IgD-negative memory B cell (primary cell): ENCODE measurements around the gene ACBD6. TPM values are rescaled to one million over a fixed set of nuclear protein-coding genes. Genes with fewer than 3 reads are reported as not detected.

Experiments
- H3K27ac Mint-ChIP-seq, 3 donors: one replicate each; pipeline ENCODE4 v1.8.0; 2020 to 2022; ENCODE audit warnings: mild to moderate bottlenecking in 3 of 3, mixed read lengths in 3 of 3, moderate library complexity in 1 of 3
- H3K27me3 Mint-ChIP-seq: one replicate; pipeline ENCODE4 v1.8.0; 2021; ENCODE audit warnings: mixed read lengths
- H3K36me3 Mint-ChIP-seq: one replicate; pipeline ENCODE4 v1.8.0; 2020; ENCODE audit warnings: mild to moderate bottlenecking, mixed read lengths
- H3K4me1 Mint-ChIP-seq, 3 donors: one replicate each; pipeline ENCODE4 v1.8.0; 2020 to 2022; ENCODE audit warnings: mixed read lengths in 3 of 3, mild to moderate bottlenecking in 1 of 3
- H3K4me3 Mint-ChIP-seq, 4 donors: one replicate each; pipeline ENCODE4 v1.8.0; 2020 to 2022; ENCODE audit warnings: mild to moderate bottlenecking in 4 of 4, mixed read lengths in 4 of 4, moderate library complexity in 3 of 4
- H3K9me3 Mint-ChIP-seq, 3 donors: one replicate each; pipeline ENCODE4 v1.8.0; 2020 to 2021; ENCODE audit warnings: mixed read lengths in 3 of 3, mild to moderate bottlenecking in 1 of 3
- polyA plus RNA-seq: library from polyadenylated mRNA; unstranded; fragments of 300-500 nt; fragmentation: Illumina TruSeq; gene quantifications from one replicate; pipeline ENCODE4 v1.2.3, GENCODE V29; 2021

The ACBD6 gene
- polyA plus RNA-seq, 1 donor from 2014 or later: 41.5 TPM

- no peaks in the 10 kb centered on the region for H3K36me3 Mint-ChIP-seq
- no peak overlapping the region for H3K4me3 Mint-ChIP-seq
- no peaks in the 10 kb centered on the region for H3K9me3 Mint-ChIP-seq
- H3K4me1 Mint-ChIP-seq: peaks cover 0 to 4% (median 0%) of the 10 kb centered on the region in 3 donors
- peaks cover 29% of the 10 kb centered on the region for H3K27me3 Mint-ChIP-seq
- no peak overlapping the region for H3K27ac Mint-ChIP-seq
Observed at GRCh38 chr1:180256341-180257027, 245.9 kb downstream of the ACBD6 start.

- H3K4me3 Mint-ChIP-seq: no peak overlapping the region
- H3K27me3 Mint-ChIP-seq: peaks cover 35% of the 10 kb centered on the region
- H3K36me3 Mint-ChIP-seq: no peaks in the 10 kb centered on the region
- peaks cover 0 to 4% (median 0%) of the 10 kb centered on the region in 3 donors for H3K4me1 Mint-ChIP-seq
- H3K9me3 Mint-ChIP-seq: no peaks in the 10 kb centered on the region
- H3K27ac Mint-ChIP-seq: peak overlapping the region in 1 of 3 donors; percentile 57
Observed at GRCh38 chr1:180255536-180256340, 246.6 kb downstream of the ACBD6 start.

GRCh38 chr1:180254854-180255253 is 247.5 kb downstream of the ACBD6 start:
- no peak overlapping the region for H3K27ac Mint-ChIP-seq
- no peak overlapping the region for H3K4me3 Mint-ChIP-seq
- H3K9me3 Mint-ChIP-seq: no peaks in the 10 kb centered on the region
- peaks cover 0 to 4% (median 0%) of the 10 kb centered on the region in 3 donors for H3K4me1 Mint-ChIP-seq
- H3K36me3 Mint-ChIP-seq: no peaks in the 10 kb centered on the region
- H3K27me3 Mint-ChIP-seq: peaks cover 35% of the 10 kb centered on the region

GRCh38 chr1:180254496-180254819 is 247.9 kb downstream of the ACBD6 start:
- peaks cover 0 to 4% (median 0%) of the 10 kb centered on the region in 3 donors for H3K4me1 Mint-ChIP-seq
- H3K27me3 Mint-ChIP-seq: peaks cover 35% of the 10 kb centered on the region
- no peak overlapping the region for H3K4me3 Mint-ChIP-seq
- H3K36me3 Mint-ChIP-seq: no peaks in the 10 kb centered on the region
- H3K27ac Mint-ChIP-seq: no peak overlapping the region
- H3K9me3 Mint-ChIP-seq: no peaks in the 10 kb centered on the region

GRCh38 chr1:180253585-180254495 is 248.5 kb downstream of the ACBD6 start:
- Mint-ChIP-seq H3K36me3 (no peaks in the 10 kb centered on the region), H3K27ac (no peak overlapping the region), H3K4me1 (peaks cover 0 to 4% (median 0%) of the 10 kb centered on the region in 3 donors), H3K9me3 (no peaks in the 10 kb centered on the region), H3K27me3 (peaks cover 37% of the 10 kb centered on the region), H3K4me3 (no peak overlapping the region)

- no peaks in the 10 kb centered on the region for H3K36me3 Mint-ChIP-seq
- peak overlapping the region in 1 of 3 donors; percentile 1 for H3K27ac Mint-ChIP-seq
- peak overlapping the region in 1 of 4 donors; percentile 2 for H3K4me3 Mint-ChIP-seq
- H3K9me3 Mint-ChIP-seq: no peaks in the 10 kb centered on the region
- peaks cover 0 to 4% (median 0%) of the 10 kb centered on the region in 3 donors for H3K4me1 Mint-ChIP-seq
- H3K27me3 Mint-ChIP-seq: peaks cover 35% of the 10 kb centered on the region
Observed at GRCh38 chr1:180252638-180253536, 249.5 kb downstream of the ACBD6 start.

DNA sequence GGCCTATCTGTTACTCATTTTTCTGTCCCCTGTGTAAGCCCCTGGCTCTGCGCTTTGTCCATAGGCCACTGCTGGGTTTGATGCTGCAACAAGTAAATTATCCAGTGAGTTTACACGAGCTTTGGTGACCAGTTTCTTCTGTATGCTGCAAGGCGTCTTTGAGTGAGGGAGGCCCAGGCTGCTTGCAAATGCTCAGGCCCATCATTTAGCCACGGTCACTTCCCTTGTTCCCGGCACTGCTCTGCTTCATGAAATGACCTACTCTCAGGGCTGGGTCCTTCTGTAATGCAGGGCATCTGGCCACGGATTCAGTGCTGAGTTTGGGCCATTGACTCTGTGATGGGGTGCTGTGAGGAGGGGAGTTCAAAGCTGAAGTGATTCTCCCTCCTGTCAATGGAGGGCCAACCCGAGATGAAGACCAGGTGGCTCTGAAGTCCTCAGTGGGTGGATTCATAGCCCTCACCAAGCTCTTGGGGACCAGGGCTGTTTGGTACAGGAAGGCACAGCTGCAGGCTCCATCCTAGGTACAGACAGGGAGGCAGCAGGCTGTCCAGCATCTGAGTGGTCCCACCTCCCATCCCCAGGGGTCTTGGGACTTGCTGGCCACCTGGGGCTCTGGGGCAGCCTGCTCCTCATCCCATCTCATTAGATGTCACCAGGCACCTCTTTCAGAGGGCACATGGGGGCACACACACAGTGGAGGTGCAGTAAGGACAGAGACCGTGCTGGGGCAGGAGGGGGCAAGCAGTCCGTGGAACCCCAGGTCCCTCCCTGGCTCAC is 250.7 kb downstream of the ACBD6 start:
- no peaks in the 10 kb centered on the region for H3K36me3 Mint-ChIP-seq
- no peaks in the 10 kb centered on the region for H3K9me3 Mint-ChIP-seq
- peaks cover 0 to 4% (median 0%) of the 10 kb centered on the region in 3 donors for H3K4me1 Mint-ChIP-seq
- no peak overlapping the region for H3K27ac Mint-ChIP-seq
- H3K4me3 Mint-ChIP-seq: no peak overlapping the region
- peaks cover 32% of the 10 kb centered on the region for H3K27me3 Mint-ChIP-seq

- Mint-ChIP-seq H3K4me3 (no peak overlapping the region), H3K27ac (no peak overlapping the region)
Observed at GRCh38 chr1:180250883-180251509, 251.4 kb downstream of the ACBD6 start.

DNA sequence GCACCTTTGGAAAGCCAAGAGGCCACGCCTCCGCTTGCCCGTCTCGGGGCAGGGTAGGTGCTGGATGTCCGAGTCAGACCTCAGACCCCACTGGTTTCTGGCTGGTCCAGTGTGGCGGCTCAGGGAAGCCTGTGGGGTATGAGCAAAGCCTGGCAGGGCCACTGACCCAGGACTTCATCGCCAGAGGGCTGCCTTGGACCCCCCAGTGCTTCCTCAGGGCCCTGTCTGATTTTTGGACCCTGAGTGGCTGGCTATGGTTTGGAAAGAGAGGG is 251.9 kb downstream of the ACBD6 start:
- H3K36me3 Mint-ChIP-seq: no peaks in the 10 kb centered on the region
- no peak overlapping the region for H3K4me3 Mint-ChIP-seq

More at GRCh38 chr1:180250883-180251509, 251.4 kb downstream of the ACBD6 start:
- H3K4me1 Mint-ChIP-seq: peaks cover 0 to 4% (median 0%) of the 10 kb centered on the region in 3 donors
- peaks cover 25% of the 10 kb centered on the region for H3K27me3 Mint-ChIP-seq
- H3K9me3 Mint-ChIP-seq: no peaks in the 10 kb centered on the region
- no peaks in the 10 kb centered on the region for H3K36me3 Mint-ChIP-seq

GRCh38 chr1:180249725-180250498 is 252.5 kb downstream of the ACBD6 start:
- Mint-ChIP-seq H3K4me3 (no peak overlapping the region), H3K36me3 (no peaks in the 10 kb centered on the region), H3K9me3 (no peaks in the 10 kb centered on the region), H3K27ac (no peak overlapping the region), H3K4me1 (peaks cover 0 to 4% (median 0%) of the 10 kb centered on the region in 3 donors), H3K27me3 (peaks cover 27% of the 10 kb centered on the region)

More for the DNA sequence above, 251.9 kb downstream of the ACBD6 start:
- peaks cover 26% of the 10 kb centered on the region for H3K27me3 Mint-ChIP-seq
- H3K27ac Mint-ChIP-seq: no peak overlapping the region
- no peaks in the 10 kb centered on the region for H3K9me3 Mint-ChIP-seq
- peaks cover 0 to 4% (median 0%) of the 10 kb centered on the region in 3 donors for H3K4me1 Mint-ChIP-seq

- H3K4me3 Mint-ChIP-seq: no peak overlapping the region
- H3K9me3 Mint-ChIP-seq: no peaks in the 10 kb centered on the region
- H3K4me1 Mint-ChIP-seq: peaks cover 0 to 4% (median 0%) of the 10 kb centered on the region in 3 donors
- no peaks in the 10 kb centered on the region for H3K36me3 Mint-ChIP-seq
- H3K27me3 Mint-ChIP-seq: peaks cover 26% of the 10 kb centered on the region
- H3K27ac Mint-ChIP-seq: no peak overlapping the region
Observed at GRCh38 chr1:180248731-180249681, 253.4 kb downstream of the ACBD6 start.

DNA sequence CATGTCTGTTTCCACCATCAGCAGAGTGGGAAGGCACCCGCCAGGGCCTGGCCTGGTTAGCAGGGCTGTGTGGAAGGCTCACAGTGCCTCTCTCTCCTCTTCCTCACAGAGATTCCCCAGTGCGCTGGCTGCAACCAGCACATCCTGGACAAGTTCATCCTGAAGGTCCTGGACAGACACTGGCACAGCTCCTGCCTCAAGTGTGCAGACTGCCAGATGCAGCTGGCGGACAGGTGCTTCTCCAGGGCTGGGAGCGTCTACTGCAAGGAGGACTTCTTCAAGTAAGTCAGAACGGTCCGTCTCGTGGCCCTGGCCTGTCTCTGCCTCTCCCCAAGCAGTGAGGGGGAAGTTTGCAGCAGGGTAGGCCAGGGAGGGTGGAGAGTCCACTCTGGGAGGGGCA is 254.2 kb downstream of the ACBD6 start:
- Mint-ChIP-seq H3K27me3 (peaks cover 29% of the 10 kb centered on the region), H3K4me3 (no peak overlapping the region), H3K36me3 (no peaks in the 10 kb centered on the region), H3K4me1 (peaks cover 0 to 4% (median 0%) of the 10 kb centered on the region in 3 donors), H3K27ac (no peak overlapping the region), H3K9me3 (no peaks in the 10 kb centered on the region)
